Thoracic aorta (tissue), 2 donors: Measurements from ENCODE around the gene ANTXR2. TPM values are rescaled to one million over a fixed set of nuclear protein-coding genes. Genes with fewer than 3 reads are reported as not detected.

Experiments used
- ATAC-seq: fragments of 150-250 bp; one replicate; pipeline ENCODE4 v1.8.0; 2017; ENCODE audit warnings: low read depth; ENCODE audit not compliant: insufficient number of reproducible peaks, low FRiP score
- DNase-seq: peaks from one replicate; pipeline ENCODE4 v3.0.0-alpha.2; 2020; ENCODE audit warnings: low spot score
- H3K27ac ChIP-seq, 2 donors: fragments of 200-600 bp; sonication (generic); 1 replicate in 1 of 2; 2 replicates in 1 of 2; pipeline ENCODE4 v1.5.1; 2016; ENCODE audit warnings: mild to moderate bottlenecking in 2 of 2, moderate library complexity in 2 of 2
- H3K27me3 ChIP-seq: fragments of 200-600 bp; sonication (generic); replicated peaks from 2 replicates; pipeline ENCODE4 v1.6.0; 2016; ENCODE audit warnings: mild to moderate bottlenecking; ENCODE audit not compliant: insufficient read depth
- H3K36me3 ChIP-seq: fragments of 200-600 bp; sonication (generic); one replicate; pipeline ENCODE4 v1.5.1; 2016
- H3K4me1 ChIP-seq, 2 donors: fragments of 200-600 bp; sonication (generic); 1 replicate in 1 of 2; 2 replicates in 1 of 2; pipeline versions ENCODE4 v1.5.1 to v1.6.0; 2016; ENCODE audit warnings: low read depth in 2 of 2, mild to moderate bottlenecking in 1 of 2; ENCODE audit not compliant: control insufficient read depth in 1 of 2
- H3K4me3 ChIP-seq: fragments of 200-600 bp; sonication (generic); 2 replicates; pipeline ENCODE4 v1.5.1; 2016; ENCODE audit warnings: mild to moderate bottlenecking
- H3K9me3 ChIP-seq: fragments of 200-600 bp; sonication (generic); 2 replicates; pipeline ENCODE4 v1.5.1; 2016
- CTCF ChIP-seq: fragments of 200-600 bp; sonication (generic); IDR thresholded peaks from one replicate; pipeline ENCODE4 v1.5.1; 2019; ENCODE audit warnings: antibody characterized with exemption
- total RNA-seq, 2 donors: library from RNA; depleted of rRNA; stranded (reverse); fragments of >200 nt; gene quantifications; one replicate each; pipeline versions ENCODE4 v1.1.0 to v1.2.3, GENCODE V29; 2016

ANTXR2 gene
- total RNA-seq, 2 donors from 2014 or later, result 48.3 to 63.8 TPM

DNA sequence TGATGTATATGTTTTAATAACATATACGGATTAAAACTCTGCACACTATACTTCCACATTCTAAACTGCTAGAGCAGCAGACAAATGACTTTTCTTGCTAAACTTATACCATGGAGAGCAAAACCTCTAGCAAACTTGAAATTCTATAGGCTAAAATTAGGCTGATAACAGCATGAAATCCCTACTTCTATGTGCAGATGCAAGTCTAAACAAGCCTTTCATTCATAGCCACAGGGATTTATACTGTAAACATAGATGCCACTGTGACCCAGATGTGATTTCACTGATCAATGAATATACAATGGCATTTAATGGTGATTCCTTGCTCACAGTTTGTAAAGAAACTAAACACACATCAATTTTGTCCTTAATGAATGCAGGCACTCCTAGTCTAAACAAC is 151.0 kb downstream of the ANTXR2 start:
- no peak for TF ChIP-seq CTCF
- H3K9me3 ChIP-seq, result no peaks in the 10 kb centered on the region
- H3K36me3 ChIP-seq, result no peaks in the 10 kb centered on the region
- H3K4me1 ChIP-seq, result no peaks in the 10 kb centered on the region
- no peaks in the 10 kb centered on the region for H3K27me3 ChIP-seq
- DNase-seq, result no peak
- no peak overlapping the region for H3K27ac ChIP-seq
- ATAC-seq, result no peak
- no peak overlapping the region for H3K4me3 ChIP-seq

DNA sequence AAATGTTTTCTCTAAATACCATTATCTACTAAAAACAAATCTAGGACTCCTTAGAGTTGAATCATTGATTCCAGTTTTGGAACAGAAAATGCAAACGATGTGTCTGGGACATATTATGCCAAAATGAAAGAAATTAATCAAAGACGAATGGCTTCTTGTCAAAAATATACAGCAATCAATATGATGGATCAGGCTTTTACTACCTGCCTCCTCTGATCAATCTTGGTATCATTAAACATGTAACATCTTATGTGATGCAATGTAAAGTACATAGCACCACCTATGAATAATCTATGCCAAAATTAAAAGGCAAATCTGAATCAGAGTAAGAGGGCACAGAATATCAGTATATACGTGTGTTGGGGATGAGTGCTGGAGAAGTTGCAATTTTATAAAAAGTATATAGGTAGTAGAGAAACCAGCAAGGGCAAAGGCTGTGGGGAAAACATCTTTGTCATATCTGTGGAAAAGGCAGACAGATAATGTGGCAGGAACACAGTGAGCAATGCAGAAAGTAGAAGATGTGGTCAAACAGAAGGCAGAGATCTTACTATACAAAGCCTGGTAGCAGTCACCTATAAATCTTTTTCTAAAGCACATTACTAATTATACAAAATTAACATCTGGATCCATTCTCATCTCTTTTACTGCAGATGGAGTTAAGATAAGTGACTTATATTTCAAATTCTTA is 152.7 kb downstream of the ANTXR2 start:
- no peak for DNase-seq
- no peaks in the 10 kb centered on the region for H3K9me3 ChIP-seq
- H3K4me3 ChIP-seq, result no peak overlapping the region
- no peak for TF ChIP-seq CTCF
- H3K27me3 ChIP-seq, result no peaks in the 10 kb centered on the region
- no peak for ATAC-seq
- H3K4me1 ChIP-seq, result no peaks in the 10 kb centered on the region
- H3K27ac ChIP-seq, result no peak overlapping the region
- no peaks in the 10 kb centered on the region for H3K36me3 ChIP-seq

GRCh38 chr4:79918292-79918691 is 154.7 kb downstream of the ANTXR2 start:
- Histone ChIP-seq H3K9me3 (no peaks in the 10 kb centered on the region), H3K4me3 (no peak overlapping the region), H3K27me3 (no peaks in the 10 kb centered on the region), H3K36me3 (no peaks in the 10 kb centered on the region), H3K27ac (no peak overlapping the region), H3K4me1 (no peaks in the 10 kb centered on the region)
- no peak for ATAC-seq
- TF ChIP-seq CTCF, result no peak
- DNase-seq, result no peak

- Histone ChIP-seq H3K4me3 (no peak overlapping the region), H3K27me3 (no peaks in the 10 kb centered on the region), H3K4me1 (no peaks in the 10 kb centered on the region), H3K27ac (no peak overlapping the region), H3K9me3 (no peaks in the 10 kb centered on the region), H3K36me3 (no peaks in the 10 kb centered on the region)
- no peak for TF ChIP-seq CTCF
- ATAC-seq (no peak), DNase-seq (no peak)
Measured at GRCh38 chr4:79917246-79917645, 155.8 kb downstream of the ANTXR2 start.

DNA sequence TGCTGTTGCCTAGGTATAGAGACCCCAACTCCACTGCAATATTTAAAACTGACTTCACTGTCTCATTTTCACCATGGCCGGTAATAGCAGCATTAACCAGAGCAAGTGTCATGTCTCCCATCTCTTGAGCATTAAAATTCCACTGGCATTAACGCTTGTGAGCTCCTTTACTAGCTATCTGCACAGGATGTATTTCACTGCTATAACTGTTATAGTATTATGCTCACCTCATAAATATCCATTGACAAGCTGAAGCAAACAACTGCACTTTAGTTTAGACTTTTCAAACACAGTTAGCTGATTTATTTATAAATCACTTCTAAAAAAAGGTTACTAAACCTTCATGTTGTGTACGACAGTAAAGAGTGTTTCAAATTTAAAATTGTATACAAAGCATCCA is 157.8 kb downstream of the ANTXR2 start:
- H3K27me3 ChIP-seq, result no peaks in the 10 kb centered on the region
- TF ChIP-seq CTCF, result no peak
- H3K36me3 ChIP-seq, result no peaks in the 10 kb centered on the region
- H3K9me3 ChIP-seq, result no peaks in the 10 kb centered on the region
- ATAC-seq (no peak), DNase-seq (no peak)
- no peak overlapping the region for H3K27ac ChIP-seq
- no peak overlapping the region for H3K4me3 ChIP-seq
- no peaks in the 10 kb centered on the region for H3K4me1 ChIP-seq
